A673 (cell line): ENCODE data around the gene RIBC2. TPM values are rescaled to one million over a fixed set of nuclear protein-coding genes. Genes with fewer than 3 reads are reported as not detected.

Experiments
- BruUV-seq: library from RNA; stranded (reverse); fragments of 400-500 nt; replicated peaks from 2 replicates; lab custom pipeline; 2021; lab: Mats Ljungman, UMichigan
- CTCF ChIA-PET: fragments of 300-600 bp; sonication (Branson Sonifier 250); formaldehyde crosslinking; loops from one replicate; lab custom pipeline; 2022; ENCODE audit warnings: antibody characterized with exemption; lab: Charles Lee
- POLR2A ChIA-PET: fragments of 300-600 bp; sonication (Branson Sonifier 250); formaldehyde crosslinking; loops from one replicate; lab custom pipeline; 2022; ENCODE audit warnings: antibody characterized with exemption; ENCODE audit not compliant: low non-redundant PET; lab: Charles Lee
- DNase-seq: peaks from one replicate; pipeline ENCODE4 v3.0.0-alpha.2; 2015; ENCODE audit warnings: low spot score
- H3K27ac ChIP-seq: fragments of 200-600 bp; sonication (generic); 2 replicates; pipeline ENCODE4 v1.5.1; 2016; ENCODE audit warnings: mixed run types, low read depth, mild to moderate bottlenecking, mixed read lengths, antibody characterized with exemption, low read length; ENCODE audit not compliant: poor library complexity, severe bottlenecking
- H3K27me3 ChIP-seq: fragments of 200-600 bp; sonication (generic); replicated peaks from 2 replicates; pipeline ENCODE4 v1.6.1; 2017; ENCODE audit warnings: mixed run types, low read depth, mild to moderate bottlenecking, mixed read lengths, antibody characterized with exemption, low read length; ENCODE audit not compliant: insufficient read depth, poor library complexity
- H3K36me3 ChIP-seq: fragments of 200-600 bp; sonication (generic); 2 replicates; pipeline ENCODE4 v1.6.1; 2016; ENCODE audit warnings: mixed run types, mild to moderate bottlenecking, mixed read lengths, antibody characterized with exemption, low read length; ENCODE audit not compliant: insufficient read depth, poor library complexity, severe bottlenecking
- H3K4me1 ChIP-seq: fragments of 200-600 bp; sonication (generic); 2 replicates; pipeline ENCODE4 v1.6.1; 2017; ENCODE audit warnings: mixed run types, mild to moderate bottlenecking, mixed read lengths, antibody characterized with exemption, low read length; ENCODE audit not compliant: insufficient read depth, poor library complexity, severe bottlenecking
- H3K4me3 ChIP-seq: fragments of 200-600 bp; sonication (generic); 2 replicates; pipeline ENCODE4 v1.5.1; 2016; ENCODE audit warnings: low read depth, mixed run types, mild to moderate bottlenecking, mixed read lengths, low read length; ENCODE audit not compliant: poor library complexity, severe bottlenecking
- H3K9me3 ChIP-seq: fragments of 200-600 bp; sonication (generic); 2 replicates; pipeline ENCODE4 v1.6.1; 2016; ENCODE audit warnings: mixed run types, low read depth, mild to moderate bottlenecking, mixed read lengths, antibody characterized with exemption, low read length; ENCODE audit not compliant: poor library complexity, severe bottlenecking
- CTCF ChIP-seq: fragments of 300-800, 200-600 bp; sonication (generic); conservative IDR thresholded peaks from 2 replicates; pipeline ENCODE4 v1.5.1; 2017; ENCODE audit warnings: low read depth, mild to moderate bottlenecking, antibody characterized with exemption, low read length, moderate library complexity, mixed read lengths
- EZH2 ChIP-seq: fragments of 200-600 bp; sonication (generic); IDR thresholded peaks from 2 replicates; pipeline ENCODE4 v1.6.1; 2017; ENCODE audit warnings: borderline replicate concordance, low read depth, mild to moderate bottlenecking, mixed read lengths, antibody characterized with exemption, low read length; ENCODE audit not compliant: poor library complexity, severe bottlenecking
- intact Hi-C: fragments of 100-400 bp; cut with micrococcal nuclease; formaldehyde crosslinking; loops from one replicate; pipeline ENCODE4 v1.10.0; 2022; ENCODE audit not compliant: unreplicated experiment
- total RNA-seq: library from RNA; stranded (reverse); gene quantifications from 2 replicates; pipeline ENCODE4 v1.2.3, GENCODE V29; 2021

The RIBC2 gene
- total RNA-seq, 1 experiment from 2014 or later, result 14.9 TPM

GRCh38 chr22:45413013-45413367 lies 503 bp upstream of the RIBC2 start:
- H3K4me3 ChIP-seq, result no peak overlapping the region
- ChIA-PET POLR2A (interaction anchor here (0.6 kb wide), 1 partner anchor 407 kb away, joined by 4 read pairs; no protein-coding TSS in a partner anchor), CTCF (no interaction called here)
- TF ChIP-seq EZH2 (no peak), CTCF (no peak)
- no peaks in the 10 kb centered on the region for H3K9me3 ChIP-seq
- DNase-seq, result no peak
- no TSS peak for BruUV-seq
- no peaks in the 10 kb centered on the region for H3K27me3 ChIP-seq
- intact Hi-C loops, result no loop called here
- H3K27ac ChIP-seq, result peak overlapping the region; percentile 71
- no peaks in the 10 kb centered on the region for H3K4me1 ChIP-seq
- peaks cover 4% of the 10 kb centered on the region for H3K36me3 ChIP-seq

- Histone ChIP-seq H3K27ac (no peak overlapping the region), H3K4me1 (no peaks in the 10 kb centered on the region), H3K9me3 (no peaks in the 10 kb centered on the region), H3K4me3 (no peak overlapping the region), H3K27me3 (no peaks in the 10 kb centered on the region), H3K36me3 (peaks cover 4% of the 10 kb centered on the region)
- POLR2A ChIA-PET, result no interaction called here
- CTCF ChIA-PET, result no interaction called here
- BruUV-seq, result no TSS peak
- no peak for DNase-seq
- intact Hi-C loops, result no loop called here
- TF ChIP-seq EZH2 (no peak), CTCF (no peak)
These were observed 4.7 kb downstream of the RIBC2 start for GRCh38 chr22:45418056-45418769.

- H3K27me3 ChIP-seq, result no peaks in the 10 kb centered on the region
- DNase-seq, result no peak
- H3K36me3 ChIP-seq, result peaks cover 4% of the 10 kb centered on the region
- no peaks in the 10 kb centered on the region for H3K9me3 ChIP-seq
- no peak overlapping the region for H3K27ac ChIP-seq
- no TSS peak for BruUV-seq
- POLR2A ChIA-PET, result no interaction called here
- CTCF ChIA-PET, result no interaction called here
- intact Hi-C loops, result no loop called here
- H3K4me3 ChIP-seq, result no peak overlapping the region
- no peak for TF ChIP-seq CTCF
- TF ChIP-seq EZH2, result no peak
- no peaks in the 10 kb centered on the region for H3K4me1 ChIP-seq
These were observed 5.3 kb downstream of the RIBC2 start for GRCh38 chr22:45418770-45419138.
